ENCODE results near the gene SERPINB10. TPM values are rescaled to one million over a fixed set of nuclear protein-coding genes. Genes with fewer than 3 reads are reported as not detected.

The SERPINB10 gene
- total RNA-seq, 1 experiment from 2014 or later, result not detected

GRCh38 chr18:63965716-63966330 is 58.1 kb downstream of the SERPINB10 start:
- Mint-ChIP-seq H3K27me3 (ENCODE audit: low read depth) (peaks cover 13% of the 10 kb centered on the region), H3K9me3 (no peaks in the 10 kb centered on the region), H3K36me3 (no peaks in the 10 kb centered on the region), H3K27ac (no peak overlapping the region), H3K4me1 (peaks cover 11% of the 10 kb centered on the region), H3K4me3 (no peak overlapping the region)
- ATAC-seq (no peak), DNase-seq (ENCODE audit: low spot score) (no peak)
- ChIA-PET POLR2A (no interaction called here), CTCF (no interaction called here)
- TF ChIP-seq, protein P1, sequence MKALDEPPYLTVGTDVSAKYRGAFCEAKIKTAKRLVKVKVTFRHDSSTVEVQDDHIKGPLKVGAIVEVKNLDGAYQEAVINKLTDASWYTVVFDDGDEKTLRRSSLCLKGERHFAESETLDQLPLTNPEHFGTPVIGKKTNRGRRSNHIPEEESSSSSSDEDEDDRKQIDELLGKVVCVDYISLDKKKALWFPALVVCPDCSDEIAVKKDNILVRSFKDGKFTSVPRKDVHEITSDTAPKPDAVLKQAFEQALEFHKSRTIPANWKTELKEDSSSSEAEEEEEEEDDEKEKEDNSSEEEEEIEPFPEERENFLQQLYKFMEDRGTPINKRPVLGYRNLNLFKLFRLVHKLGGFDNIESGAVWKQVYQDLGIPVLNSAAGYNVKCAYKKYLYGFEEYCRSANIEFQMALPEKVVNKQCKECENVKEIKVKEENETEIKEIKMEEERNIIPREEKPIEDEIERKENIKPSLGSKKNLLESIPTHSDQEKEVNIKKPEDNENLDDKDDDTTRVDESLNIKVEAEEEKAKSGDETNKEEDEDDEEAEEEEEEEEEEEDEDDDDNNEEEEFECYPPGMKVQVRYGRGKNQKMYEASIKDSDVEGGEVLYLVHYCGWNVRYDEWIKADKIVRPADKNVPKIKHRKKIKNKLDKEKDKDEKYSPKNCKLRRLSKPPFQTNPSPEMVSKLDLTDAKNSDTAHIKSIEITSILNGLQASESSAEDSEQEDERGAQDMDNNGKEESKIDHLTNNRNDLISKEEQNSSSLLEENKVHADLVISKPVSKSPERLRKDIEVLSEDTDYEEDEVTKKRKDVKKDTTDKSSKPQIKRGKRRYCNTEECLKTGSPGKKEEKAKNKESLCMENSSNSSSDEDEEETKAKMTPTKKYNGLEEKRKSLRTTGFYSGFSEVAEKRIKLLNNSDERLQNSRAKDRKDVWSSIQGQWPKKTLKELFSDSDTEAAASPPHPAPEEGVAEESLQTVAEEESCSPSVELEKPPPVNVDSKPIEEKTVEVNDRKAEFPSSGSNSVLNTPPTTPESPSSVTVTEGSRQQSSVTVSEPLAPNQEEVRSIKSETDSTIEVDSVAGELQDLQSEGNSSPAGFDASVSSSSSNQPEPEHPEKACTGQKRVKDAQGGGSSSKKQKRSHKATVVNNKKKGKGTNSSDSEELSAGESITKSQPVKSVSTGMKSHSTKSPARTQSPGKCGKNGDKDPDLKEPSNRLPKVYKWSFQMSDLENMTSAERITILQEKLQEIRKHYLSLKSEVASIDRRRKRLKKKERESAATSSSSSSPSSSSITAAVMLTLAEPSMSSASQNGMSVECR (CRISPR knock-in tag; IDR thresholded peaks at IDR 0.05; ENCODE audit: borderline replicate concordance), result no peak
- TF ChIP-seq FOXP1 (CRISPR knock-in tag; IDR thresholded peaks at IDR 0.05; ENCODE audit: borderline replicate concordance), result no peak

DNA sequence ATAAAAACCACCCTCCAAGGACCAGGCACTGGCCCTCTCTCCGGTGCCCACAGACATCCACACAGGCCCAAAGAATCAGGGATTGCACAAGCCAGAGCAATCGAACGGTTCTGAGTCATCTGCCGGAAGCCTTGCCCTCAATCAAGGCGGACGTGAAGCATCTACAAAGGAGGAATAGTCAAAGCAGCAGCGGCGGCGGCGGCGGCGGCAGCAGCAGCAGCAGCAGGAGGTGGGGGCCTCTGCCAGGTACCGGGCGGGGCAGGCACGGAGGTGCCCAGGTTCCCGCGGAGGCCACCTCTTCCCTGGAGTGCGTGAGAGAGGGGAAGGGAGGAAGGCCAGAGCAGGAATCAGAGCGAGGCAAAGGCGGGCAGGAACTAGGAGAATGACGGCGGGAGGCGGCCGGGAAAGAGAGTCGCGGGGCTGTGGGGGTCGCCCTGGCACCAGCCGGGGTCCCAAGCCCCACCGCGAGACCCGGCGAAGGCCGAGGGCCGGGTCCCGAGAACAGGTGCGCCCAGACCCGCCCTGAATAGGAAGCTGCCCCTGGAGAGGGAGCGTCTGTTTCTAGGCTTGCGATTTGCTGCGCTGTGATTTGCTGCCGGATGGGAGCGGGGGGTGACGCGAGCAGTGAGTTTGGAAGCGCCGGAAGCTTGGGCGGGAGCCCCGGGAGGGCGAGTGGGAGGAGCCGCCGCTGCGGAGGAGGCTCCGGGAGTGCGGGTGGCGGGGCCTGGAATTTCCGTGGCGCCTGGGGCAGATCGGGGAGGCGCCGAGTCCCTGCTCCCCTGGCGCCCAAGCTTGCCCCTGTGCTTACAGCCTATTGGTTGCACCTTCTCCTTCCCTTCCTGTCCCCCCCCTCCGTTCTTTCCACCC is 62.4 kb downstream of the SERPINB10 start, which contains the start of gene SERPINB8:
Gene SERPINB8 (plus strand): TSS at position 140 of the 867 bp plus-strand sequence. CDS start 8,228 bp downstream, outside the sequence.
- ChIA-PET POLR2A (interaction anchor here (1.0 kb wide), 1 partner anchor 24 kb away, joined by 4 read pairs; no protein-coding TSS in a partner anchor), CTCF (interaction anchor here (1.0 to 2.2 kb wide), 3 partner anchors 10 to 33 kb away, joined by 3 to 10 read pairs (median 5); no protein-coding TSS in a partner anchor)
- Mint-ChIP-seq H3K36me3 (no peaks in the 10 kb centered on the region), H3K4me3 (peak within 1 kb of the TSS; percentile 90), H3K4me1 (peaks cover 21% of the 10 kb centered on the region), H3K27me3 (ENCODE audit: low read depth) (peaks cover 50% of the 10 kb centered on the region), H3K27ac (peak within 1 kb of the TSS; percentile 97), H3K9me3 (no peaks in the 10 kb centered on the region)
- DNase-seq (ENCODE audit: low spot score) (peak; percentile 91), ATAC-seq (peak; percentile 93)
- peak; percentile 59; the same call in 1 of the 2 replicates for TF ChIP-seq MYBL2 (CRISPR knock-in tag; IDR thresholded peaks at IDR 0.05)
- TF ChIP-seq FOXP1 (CRISPR knock-in tag; IDR thresholded peaks at IDR 0.05; ENCODE audit: borderline replicate concordance), result peak; percentile 71
- TF ChIP-seq TEAD1 (CRISPR knock-in tag; IDR thresholded peaks at IDR 0.05), result peak; percentile 20; the same call in 1 of the 2 replicates
- TF ChIP-seq CREB1 (CRISPR knock-in tag; IDR thresholded peaks at IDR 0.05), result 0 out of 2 replicates have a peak, but pooled peaks have one; percentile 66
- TF ChIP-seq ZNF423 (CRISPR knock-in tag; IDR thresholded peaks at IDR 0.05), result peak; percentile 29; the same call in 1 of the 2 replicates
- TF ChIP-seq CREM (CRISPR knock-in tag; IDR thresholded peaks at IDR 0.05), result peak; percentile 85
- TF ChIP-seq, protein P2, sequence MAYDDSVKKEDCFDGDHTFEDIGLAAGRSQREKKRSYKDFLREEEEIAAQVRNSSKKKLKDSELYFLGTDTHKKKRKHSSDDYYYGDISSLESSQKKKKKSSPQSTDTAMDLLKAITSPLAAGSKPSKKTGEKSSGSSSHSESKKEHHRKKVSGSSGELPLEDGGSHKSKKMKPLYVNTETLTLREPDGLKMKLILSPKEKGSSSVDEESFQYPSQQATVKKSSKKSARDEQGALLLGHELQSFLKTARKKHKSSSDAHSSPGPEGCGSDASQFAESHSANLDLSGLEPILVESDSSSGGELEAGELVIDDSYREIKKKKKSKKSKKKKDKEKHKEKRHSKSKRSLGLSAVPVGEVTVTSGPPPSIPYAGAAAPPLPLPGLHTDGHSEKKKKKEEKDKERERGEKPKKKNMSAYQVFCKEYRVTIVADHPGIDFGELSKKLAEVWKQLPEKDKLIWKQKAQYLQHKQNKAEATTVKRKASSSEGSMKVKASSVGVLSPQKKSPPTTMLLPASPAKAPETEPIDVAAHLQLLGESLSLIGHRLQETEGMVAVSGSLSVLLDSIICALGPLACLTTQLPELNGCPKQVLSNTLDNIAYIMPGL (CRISPR knock-in tag; IDR thresholded peaks at IDR 0.05), result peak; percentile 62; the same call in 1 of the 2 replicates
- TF ChIP-seq ZNF232 (CRISPR knock-in tag; IDR thresholded peaks at IDR 0.05), result peak; percentile 44; the same call in 1 of the 2 replicates
- TF ChIP-seq TP53 (CRISPR knock-in tag; IDR thresholded peaks at IDR 0.05), result peak; percentile 61; the same call in 1 of the 2 replicates
- TF ChIP-seq ZNF425 (CRISPR knock-in tag; conservative IDR thresholded peaks at IDR 0.05), result no peak
- TF ChIP-seq FOXP4 (CRISPR knock-in tag; IDR thresholded peaks at IDR 0.05), result 0 out of 2 replicates have a peak, but pooled peaks have one; percentile 15
- TF ChIP-seq NFE2L1 (CRISPR knock-in tag; IDR thresholded peaks at IDR 0.05), result 0 out of 2 replicates have a peak, but pooled peaks have one; percentile 33
- TF ChIP-seq ATF6 (CRISPR knock-in tag; IDR thresholded peaks at IDR 0.05), result no peak
- TF ChIP-seq JAZF1 (CRISPR knock-in tag; IDR thresholded peaks at IDR 0.05), result no peak
- TF ChIP-seq ETV6 (CRISPR knock-in tag; IDR thresholded peaks at IDR 0.05), result peak; percentile 66; the same call in 1 of the 2 replicates
- TF ChIP-seq SP1 (CRISPR knock-in tag; conservative IDR thresholded peaks at IDR 0.05), result peak; percentile 85
- no peak for TF ChIP-seq ESRRA (CRISPR knock-in tag; IDR thresholded peaks at IDR 0.05; ENCODE audit: borderline replicate concordance)
